HG03095 (cell line): Measurements from ENCODE around the gene ZBTB46.
"Not testable (repeated sequence)": the region's sequence is repeated elsewhere in the genome, so short reads cannot be mapped to it uniquely, and the experiment has no call there.

ENCODE experiments used
- ATAC-seq: cut with Tn5 transposase; IDR thresholded peaks from one replicate; pipeline ENCODE4 v1.9.1; 2021; ENCODE audit warnings: moderate library complexity; ENCODE audit not compliant: unreplicated experiment

ZBTB46 gene

DNA sequence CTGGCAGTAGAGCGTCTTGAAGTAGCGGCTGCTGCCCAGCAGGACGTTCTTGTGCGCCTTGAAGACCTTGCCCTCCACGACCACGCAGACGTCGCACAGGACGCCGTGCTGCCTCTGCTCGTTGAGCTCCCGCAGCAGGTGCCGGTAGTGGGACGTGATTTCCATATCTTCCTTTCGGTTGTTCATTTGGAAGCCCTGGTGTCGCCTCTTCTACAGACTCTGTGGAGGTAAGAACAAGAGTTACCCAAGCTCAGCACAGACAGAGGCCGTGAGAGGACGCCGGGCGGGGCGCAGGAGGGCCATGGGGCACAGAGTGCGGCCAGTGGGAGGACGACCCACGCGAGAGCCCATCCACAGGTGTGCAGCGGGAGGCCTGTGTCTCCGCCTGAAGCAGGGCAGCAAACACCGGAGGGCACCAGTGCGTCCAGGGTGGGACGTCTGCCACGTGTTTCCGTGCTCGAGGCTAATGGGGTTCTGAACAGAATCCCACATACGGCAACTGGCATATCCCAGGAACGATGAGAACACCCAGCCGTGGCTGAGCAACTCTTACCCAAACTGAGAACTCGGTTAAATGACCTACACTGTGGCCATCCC lies 40.4 kb downstream of the ZBTB46 start:
- no peak for ATAC-seq

- no peak for ATAC-seq
Observed at GRCh38 chr20:63789836-63790571, 41.1 kb downstream of the ZBTB46 start.

DNA sequence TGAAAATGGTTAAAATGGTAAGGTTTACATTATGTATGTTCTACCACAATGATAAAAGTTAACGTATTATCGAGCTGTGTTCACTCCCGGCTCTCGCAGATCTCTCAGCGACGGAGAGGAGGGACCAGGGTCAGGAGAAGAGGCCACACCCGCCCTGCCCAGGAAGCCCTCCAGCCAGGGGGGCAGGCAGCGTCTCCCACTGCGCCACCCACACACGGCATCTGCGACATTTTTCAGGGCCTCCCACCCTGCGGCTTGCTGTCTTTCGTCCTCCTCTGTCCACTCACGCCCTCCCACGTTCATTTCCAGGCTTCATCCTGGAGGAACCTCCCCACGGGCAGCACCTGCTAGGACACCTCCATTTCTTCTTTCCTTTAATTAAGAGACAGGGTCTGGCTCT lies 43.3 kb downstream of the ZBTB46 start:
- ATAC-seq: no peak

DNA sequence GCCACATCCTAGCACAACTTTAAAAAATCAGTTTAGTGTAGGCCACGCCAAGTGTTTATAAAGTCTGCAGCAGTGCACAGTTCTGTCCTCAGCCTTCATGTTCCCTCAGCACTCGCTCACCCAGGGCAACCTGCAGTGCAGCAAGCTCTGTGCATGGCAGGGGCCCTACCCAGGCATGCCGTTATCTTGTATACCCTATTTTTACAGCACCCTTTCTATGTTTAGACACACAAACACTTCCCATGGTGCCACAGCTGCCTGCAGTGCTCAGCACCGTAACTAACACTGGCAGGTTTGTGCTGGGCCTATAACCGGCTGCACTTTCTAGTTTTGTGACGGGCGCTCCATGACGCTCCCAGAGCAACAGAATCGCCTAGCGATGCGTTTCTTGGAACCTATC lies 43.8 kb downstream of the ZBTB46 start:
- ATAC-seq: no peak

GRCh38 chr20:63785691-63786131 lies 45.4 kb downstream of the ZBTB46 start:
- no peak for ATAC-seq

DNA sequence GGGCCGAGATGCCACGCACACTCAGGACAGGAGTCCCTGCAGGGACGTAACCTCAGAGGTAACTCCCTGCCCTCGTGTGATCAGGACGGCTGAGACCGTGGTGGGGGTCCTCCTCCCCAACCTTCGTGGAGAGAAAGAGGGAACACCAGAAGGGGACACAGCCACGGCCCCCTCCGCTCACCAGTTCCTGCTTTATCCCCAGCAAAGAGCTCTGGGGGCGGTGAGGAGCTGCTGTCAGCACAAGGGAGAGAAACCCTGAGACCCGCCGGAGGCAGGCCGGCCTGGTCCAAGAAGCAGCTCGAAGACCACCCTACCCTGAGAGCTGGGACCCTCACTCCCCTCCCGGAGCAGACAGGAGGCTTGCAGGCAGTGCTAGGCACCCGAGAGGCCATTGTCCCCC lies 47.1 kb downstream of the ZBTB46 start:
- no peak for ATAC-seq

- no peak for ATAC-seq
Observed at GRCh38 chr20:63782521-63782971, 48.5 kb downstream of the ZBTB46 start.

- ATAC-seq: no peak
Observed at GRCh38 chr20:63782051-63782471, 49.0 kb downstream of the ZBTB46 start.

DNA sequence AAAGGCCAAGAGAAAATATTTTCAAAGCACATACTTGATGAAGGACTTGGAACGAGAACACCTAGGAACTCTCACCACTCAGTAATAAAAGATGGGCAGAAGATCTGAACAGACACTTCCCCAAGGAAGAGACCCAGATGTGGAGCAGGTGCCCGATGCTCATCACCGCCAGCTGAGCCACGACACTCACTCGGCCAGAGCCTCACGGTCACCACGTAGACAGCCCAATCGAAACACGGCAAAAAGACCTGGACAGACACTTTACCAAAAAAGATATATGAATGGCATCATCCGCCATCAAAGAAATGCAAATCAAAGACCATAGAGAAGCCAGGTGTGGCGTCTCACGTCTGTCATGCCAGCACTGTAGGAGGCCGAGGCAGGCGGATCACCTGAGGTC lies 49.9 kb downstream of the ZBTB46 start:
- no peak for ATAC-seq

- no peak for ATAC-seq
Observed at GRCh38 chr20:63778857-63779256, 52.2 kb downstream of the ZBTB46 start.

GRCh38 chr20:63778034-63778752 lies 52.9 kb downstream of the ZBTB46 start:
- ATAC-seq: no peak

DNA sequence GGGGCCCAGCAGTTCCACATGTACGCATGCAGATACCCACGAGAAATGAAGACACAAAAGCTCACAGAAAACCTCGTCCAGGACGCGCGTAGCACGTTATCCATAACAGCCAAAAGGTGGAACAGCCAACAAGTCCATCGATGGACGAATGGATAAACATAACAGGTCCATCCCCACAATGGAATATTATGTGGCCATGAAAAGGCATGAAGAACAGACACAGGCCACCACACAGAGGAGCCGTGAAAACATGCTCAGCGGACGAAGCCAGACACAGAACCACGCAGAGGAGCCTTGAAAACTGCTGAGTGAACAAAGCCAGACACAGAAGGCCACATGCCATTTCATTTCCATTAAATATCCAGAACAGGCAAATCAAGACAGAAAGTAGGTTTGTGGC lies 53.5 kb downstream of the ZBTB46 start:
- no peak for ATAC-seq

GRCh38 chr20:63776875-63777274 lies 54.2 kb downstream of the ZBTB46 start:
- ATAC-seq: not testable (repeated sequence)

DNA sequence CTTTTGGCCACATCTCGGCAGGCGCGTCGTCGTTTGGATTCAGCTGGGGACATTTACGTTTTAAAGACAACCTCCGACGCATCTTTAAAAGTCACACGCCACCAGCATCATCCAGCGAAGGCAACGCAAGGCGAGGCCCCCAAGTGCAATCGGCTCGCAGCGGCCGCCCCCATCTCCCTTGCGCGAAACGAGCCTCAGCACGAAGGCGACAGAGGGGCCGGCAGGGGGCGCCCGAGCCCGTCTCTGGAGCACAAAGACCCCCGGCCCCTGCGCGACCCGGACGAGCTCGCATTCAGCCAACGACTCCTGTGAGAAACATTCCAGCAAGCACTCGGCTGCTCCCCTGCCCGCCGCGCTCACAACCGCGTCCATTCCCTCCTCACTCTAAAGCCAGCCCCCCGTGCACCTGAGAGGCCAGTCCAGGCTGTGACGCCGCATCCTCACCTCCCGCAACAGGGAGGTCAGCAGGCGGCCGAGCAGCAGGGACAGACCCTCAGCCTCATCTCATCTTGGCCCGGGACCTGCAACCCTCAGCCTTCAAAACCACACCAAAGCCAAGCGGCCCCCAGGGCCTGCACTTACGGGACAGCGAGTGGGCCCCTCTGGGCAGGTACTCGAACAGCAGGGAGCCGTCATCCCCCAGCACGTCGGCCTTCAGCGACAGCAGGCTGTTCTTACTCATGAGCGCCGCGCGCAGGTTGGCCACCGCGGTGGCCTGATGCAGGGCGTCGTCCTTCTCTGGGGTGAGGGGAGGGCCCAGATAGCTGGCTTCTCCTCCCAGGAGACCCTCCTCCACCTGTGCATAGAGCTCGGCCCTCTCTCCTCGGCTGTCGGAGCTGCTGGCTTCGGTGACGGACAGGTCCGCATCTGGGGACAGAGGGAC lies 55.7 kb downstream of the ZBTB46 start:
- ATAC-seq: no peak

DNA sequence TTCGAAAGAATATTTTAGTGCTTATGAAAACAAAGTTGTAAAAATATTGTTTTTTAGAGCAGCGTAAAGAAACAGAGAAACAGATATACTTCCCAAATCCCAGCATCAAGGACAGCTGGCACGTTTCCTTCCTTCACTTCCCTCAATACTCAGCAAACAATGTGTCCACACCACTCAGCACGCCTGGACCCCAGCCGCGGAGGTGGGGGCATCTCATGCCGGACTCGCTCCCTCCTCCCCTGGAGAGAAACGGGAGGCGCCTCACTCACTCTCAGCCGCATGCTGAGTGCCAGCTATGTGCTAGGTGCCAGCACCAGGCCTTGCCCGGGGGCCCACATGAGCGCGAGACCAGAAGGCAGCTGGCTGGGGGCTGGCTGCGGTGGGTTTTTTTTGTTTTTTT lies 56.8 kb downstream of the ZBTB46 start:
- no peak for ATAC-seq

- no peak for ATAC-seq
Observed at GRCh38 chr20:63773571-63774241, 57.4 kb downstream of the ZBTB46 start.

DNA sequence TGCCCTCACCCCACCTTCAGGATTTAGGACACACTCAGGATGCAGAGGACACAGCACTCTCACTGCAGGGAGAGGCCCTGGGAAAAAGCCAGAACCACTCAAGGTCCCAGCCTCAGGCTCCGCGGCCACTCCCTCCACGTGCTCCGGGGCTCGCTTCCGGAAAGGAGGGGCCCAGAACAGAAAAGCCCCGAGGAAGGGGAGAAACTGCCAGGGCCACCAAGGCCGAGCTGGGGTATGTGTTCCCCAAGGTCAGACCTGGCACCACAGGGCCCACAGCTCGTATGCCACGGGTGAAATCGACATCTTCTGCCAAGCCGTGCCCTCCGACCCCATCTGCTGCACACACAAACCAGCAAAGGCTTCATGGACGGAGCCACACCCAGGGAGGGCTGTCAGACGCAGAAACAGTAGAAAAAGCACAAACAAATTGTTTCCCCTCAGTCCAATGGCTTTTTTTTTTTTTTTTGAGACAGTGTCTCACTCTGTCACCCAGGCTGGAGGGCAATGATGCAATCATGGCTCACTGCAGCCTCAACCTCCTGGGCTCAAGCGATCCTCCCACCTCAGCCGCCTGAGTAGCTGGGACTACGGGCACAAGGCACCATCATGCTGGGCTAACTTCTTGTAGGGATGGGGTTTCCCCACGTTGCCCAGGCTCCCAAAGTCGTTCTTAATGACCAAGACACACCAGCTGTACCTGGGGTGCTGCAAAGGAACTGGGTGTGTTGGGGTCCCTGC lies 58.1 kb downstream of the ZBTB46 start:
- ATAC-seq: no peak

DNA sequence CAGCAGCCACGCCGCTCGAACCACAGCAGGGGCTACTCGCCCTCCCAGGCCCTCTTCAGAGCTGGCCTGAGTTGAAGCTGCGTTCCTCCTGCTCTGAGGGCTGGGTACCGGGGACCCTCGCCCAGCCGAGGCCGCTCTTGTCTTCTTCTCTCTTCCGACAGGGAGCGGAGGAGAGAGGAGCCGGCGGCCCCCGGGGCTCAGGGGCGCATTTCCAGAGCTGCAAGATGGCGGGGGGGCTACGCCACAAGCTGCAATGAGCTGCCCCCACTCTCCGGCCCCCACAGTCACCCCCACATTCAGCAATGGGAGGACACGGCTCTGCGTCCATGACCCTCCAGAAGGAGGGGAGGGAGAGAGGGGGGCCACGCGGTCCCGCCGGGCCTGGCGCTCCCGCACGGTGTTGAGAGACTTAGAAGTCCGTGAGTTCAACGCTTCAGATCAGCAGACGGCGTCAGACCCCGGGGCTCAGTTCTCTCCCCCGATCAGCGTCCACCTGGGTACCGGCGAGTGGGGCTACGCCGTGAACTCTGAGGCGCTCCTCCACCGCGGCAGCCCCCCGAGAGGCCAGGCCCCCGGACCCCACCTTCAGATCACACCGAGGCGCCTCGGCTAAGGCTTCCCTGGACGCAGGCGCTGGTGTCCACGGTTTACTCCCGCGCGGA lies 59.9 kb downstream of the ZBTB46 start:
- no peak for ATAC-seq

- no peak for ATAC-seq
Observed at GRCh38 chr20:63769891-63770474, 61.1 kb downstream of the ZBTB46 start.
